Right atrium auricular region (tissue), 2 donors: Measurements from ENCODE around the gene FGF12. TPM values are rescaled to one million over a fixed set of nuclear protein-coding genes. Genes with fewer than 3 reads are reported as not detected.
"Not testable (repeated sequence)": the region's sequence is repeated elsewhere in the genome, so short reads cannot be mapped to it uniquely, and the experiment has no call there.

Experiments used
- DNase-seq: peaks from one replicate; pipeline ENCODE4 v3.0.0-alpha.2; 2019; ENCODE audit warnings: low spot score
- H3K27ac ChIP-seq, 2 donors: fragments of 200-600 bp; sonication (generic); 1 replicate in 1 of 2; 2 replicates in 1 of 2; pipeline ENCODE4 v1.5.1; 2016 to 2019
- H3K27me3 ChIP-seq, 2 donors: fragments of 200-600 bp; sonication (generic); one replicate each; pipeline versions ENCODE4 v1.5.1 to v1.6.0; 2017 to 2019
- H3K36me3 ChIP-seq: fragments of 200-600 bp; sonication (generic); one replicate; pipeline ENCODE4 v1.5.1; 2016
- H3K4me1 ChIP-seq, 2 donors: fragments of 200-600 bp; sonication (generic); one replicate each; pipeline versions ENCODE4 v1.5.1 to v1.6.0; 2017 to 2019
- H3K4me3 ChIP-seq, 2 donors: fragments of 200-600 bp; sonication (generic); 1 replicate in 1 of 2; 2 replicates in 1 of 2; pipeline ENCODE4 v1.5.1; 2017 to 2019; ENCODE audit warnings: mild to moderate bottlenecking in 1 of 2, moderate library complexity in 1 of 2
- H3K9me3 ChIP-seq, 2 donors: fragments of 200-600 bp; sonication (generic); one replicate each; pipeline ENCODE4 v1.5.1; 2019
- CTCF ChIP-seq, 2 donors: fragments of 200-600 bp; sonication (generic); IDR thresholded peaks; one replicate each; pipeline ENCODE4 v1.5.1; 2019; ENCODE audit warnings: antibody characterized with exemption in 2 of 2
- total RNA-seq, 2 donors: library from RNA; depleted of rRNA; stranded (reverse); fragments of >200 nt; gene quantifications; one replicate each; pipeline ENCODE4 v1.1.0, GENCODE V29; 2016

FGF12 gene
- total RNA-seq, 2 donors from 2014 or later: 126 to 218 TPM

DNA sequence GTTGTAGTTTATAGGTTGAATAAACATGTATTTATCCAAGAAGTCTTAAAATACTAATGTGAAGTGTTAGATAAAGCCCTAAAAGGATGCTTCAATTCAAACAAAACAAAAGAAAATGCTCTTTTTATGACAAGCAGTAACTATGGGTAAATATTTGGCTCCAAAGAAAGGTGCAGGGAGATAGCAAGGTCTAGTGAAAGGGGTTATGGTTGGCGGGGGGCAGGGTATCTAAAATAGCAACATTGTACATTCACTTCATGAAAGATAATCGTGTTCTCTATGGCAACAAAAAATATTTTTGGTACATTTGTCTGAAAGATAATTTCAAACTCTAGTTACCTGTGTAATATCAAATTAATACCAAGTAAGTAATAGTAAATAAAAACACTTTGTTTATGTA lies 149.5 kb downstream of the FGF12 start:
- H3K36me3 ChIP-seq: no peaks in the 10 kb centered on the region

DNA sequence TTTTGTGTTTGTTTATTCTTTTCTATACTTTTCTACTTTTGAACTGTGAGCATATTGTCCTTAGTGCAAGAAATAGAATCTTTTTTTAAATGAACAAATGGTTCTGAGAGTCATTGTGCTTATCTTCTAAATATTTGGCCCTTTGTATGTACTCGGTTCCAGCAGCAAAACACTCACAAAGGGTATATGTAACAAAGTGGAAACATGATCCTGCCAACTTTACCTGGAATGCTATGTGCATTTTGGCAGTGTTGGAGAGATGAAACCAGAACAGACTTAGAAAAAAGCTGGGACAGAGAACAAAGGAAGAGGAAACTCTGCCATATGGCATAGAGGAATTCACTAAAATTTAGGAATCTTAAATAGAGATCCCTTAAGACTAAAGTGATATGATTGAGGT lies 150.1 kb downstream of the FGF12 start:
- no peak for DNase-seq
- Histone ChIP-seq H3K4me3 (no peak overlapping the region), H3K36me3 (no peaks in the 10 kb centered on the region), H3K27me3 (no peaks in the 10 kb centered on the region), H3K27ac (peak overlapping the region in 1 of 2 donors; percentile 94), H3K4me1 (no peaks in the 10 kb centered on the region), H3K9me3 (peaks cover 0 to 4% of the 10 kb centered on the region in 2 donors)
- no peak for TF ChIP-seq CTCF (IDR thresholded peaks at IDR 0.05)

More for the DNA sequence above, 149.5 kb downstream of the FGF12 start:
- no peak overlapping the region for H3K4me3 ChIP-seq
- TF ChIP-seq CTCF (IDR thresholded peaks at IDR 0.05): no peak
- H3K9me3 ChIP-seq: peaks cover 0 to 4% of the 10 kb centered on the region in 2 donors
- H3K4me1 ChIP-seq: no peaks in the 10 kb centered on the region
- DNase-seq: no peak
- peak overlapping the region in 1 of 2 donors; percentile 94 for H3K27ac ChIP-seq
- H3K27me3 ChIP-seq: no peaks in the 10 kb centered on the region

DNA sequence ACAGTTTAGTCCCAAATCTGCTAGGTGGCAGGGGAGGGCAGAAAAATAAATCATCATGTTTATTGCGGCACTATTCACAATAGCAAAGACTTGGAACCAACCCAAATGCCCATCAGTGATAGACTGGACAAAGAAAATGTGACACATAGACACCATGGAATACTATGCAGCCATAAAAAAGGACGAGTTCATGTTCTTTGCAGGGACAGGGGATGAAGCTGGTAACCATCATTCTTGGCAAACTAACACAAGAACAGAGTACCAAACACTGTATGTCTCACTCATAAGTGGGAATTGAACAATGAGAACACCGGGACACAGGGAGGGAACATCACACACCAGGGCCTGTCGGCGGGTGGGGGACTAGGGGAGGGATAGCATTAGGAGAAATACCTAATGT lies 150.6 kb downstream of the FGF12 start:
- H3K27me3 ChIP-seq, H3K4me1 ChIP-seq, H3K4me3 ChIP-seq, H3K9me3 ChIP-seq, DNase-seq, H3K36me3 ChIP-seq: not testable (repeated sequence)
- H3K27ac ChIP-seq: peak overlapping the region in 1 of 2 donors; percentile 94

DNA sequence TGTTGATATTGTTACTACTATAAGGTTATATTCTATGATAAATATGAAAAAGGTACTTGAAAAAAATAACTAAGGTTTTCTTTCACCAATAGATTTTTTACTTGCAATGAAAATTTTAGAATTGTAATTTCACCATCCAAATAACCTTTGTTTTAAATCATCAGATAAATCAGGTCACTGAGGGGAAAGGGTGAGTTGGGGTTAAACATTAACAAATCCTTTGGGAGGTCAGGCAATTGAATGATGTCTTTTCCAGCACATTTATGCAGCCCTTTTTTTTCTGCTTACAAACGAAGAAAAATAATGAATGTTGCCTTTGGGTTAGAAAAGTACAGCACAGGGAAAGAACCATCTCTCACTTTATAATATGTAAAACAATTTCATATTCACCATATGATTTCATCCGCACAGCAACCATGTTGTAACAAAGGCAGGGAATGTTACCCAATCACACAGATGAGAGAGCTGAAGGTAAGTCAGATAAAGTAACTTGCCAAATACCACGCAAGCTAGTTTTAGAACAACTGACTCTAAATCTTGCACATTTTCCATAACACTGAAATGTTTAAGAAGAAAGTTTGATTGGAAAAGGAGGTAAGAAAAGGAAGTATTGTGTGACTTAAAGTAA lies 151.3 kb downstream of the FGF12 start:
- Histone ChIP-seq H3K4me3 (no peak overlapping the region), H3K4me1 (no peaks in the 10 kb centered on the region), H3K27me3 (no peaks in the 10 kb centered on the region), H3K9me3 (peaks cover 0 to 4% of the 10 kb centered on the region in 2 donors), H3K27ac (peak overlapping the region in 1 of 2 donors; percentile 94), H3K36me3 (no peaks in the 10 kb centered on the region)
- TF ChIP-seq CTCF (IDR thresholded peaks at IDR 0.05): no peak
- no peak for DNase-seq

GRCh38 chr3:192573240-192573639 lies 154.1 kb downstream of the FGF12 start:
- Histone ChIP-seq H3K27ac (peak overlapping the region; percentile 76 to 94), H3K36me3 (no peaks in the 10 kb centered on the region), H3K4me3 (no peak overlapping the region), H3K9me3 (peaks cover 0 to 4% of the 10 kb centered on the region in 2 donors), H3K27me3 (no peaks in the 10 kb centered on the region), H3K4me1 (no peaks in the 10 kb centered on the region)
- DNase-seq: no peak
- TF ChIP-seq CTCF (IDR thresholded peaks at IDR 0.05): no peak

GRCh38 chr3:192570821-192571791 lies 156.2 kb downstream of the FGF12 start:
- no peaks in the 10 kb centered on the region for H3K9me3 ChIP-seq
- H3K4me1 ChIP-seq: no peaks in the 10 kb centered on the region
- no peaks in the 10 kb centered on the region for H3K27me3 ChIP-seq
- DNase-seq: peak; percentile 74
- no peaks in the 10 kb centered on the region for H3K36me3 ChIP-seq
- peak overlapping the region; percentile 76 to 94 for H3K27ac ChIP-seq
- peak overlapping the region; percentile 20 to 35 for H3K4me3 ChIP-seq
- TF ChIP-seq CTCF (IDR thresholded peaks at IDR 0.05): no peak
